ENCODE results near the gene FAM171A1.
"Not testable (repeated sequence)": the region's sequence is repeated elsewhere in the genome, so short reads cannot be mapped to it uniquely, and the experiment has no call there.

The FAM171A1 gene

GRCh38 chr10:15321431-15322341 lies 49.4 kb downstream of the FAM171A1 start:
- no peak for FAIRE-seq
- DNase-seq (ENCODE audit: insufficient read length, low spot score): no peak

- FAIRE-seq (no peak), DNase-seq (ENCODE audit: insufficient read length, low spot score) (no peak)
Observed at GRCh38 chr10:15320522-15321203, 50.4 kb downstream of the FAM171A1 start.

GRCh38 chr10:15320118-15320517 lies 51.0 kb downstream of the FAM171A1 start:
- DNase-seq (ENCODE audit: insufficient read length, low spot score) (no peak), FAIRE-seq (no peak)

- FAIRE-seq (no peak), DNase-seq (ENCODE audit: insufficient read length, low spot score) (no peak)
Observed at GRCh38 chr10:15316871-15317464, 54.1 kb downstream of the FAM171A1 start.

- FAIRE-seq (no peak), DNase-seq (ENCODE audit: insufficient read length, low spot score) (no peak)
Observed at GRCh38 chr10:15316145-15316544, 54.9 kb downstream of the FAM171A1 start.

- FAIRE-seq: no peak
- no peak for DNase-seq (ENCODE audit: insufficient read length, low spot score)
Observed at GRCh38 chr10:15315286-15315685, 55.8 kb downstream of the FAM171A1 start.

- DNase-seq (ENCODE audit: insufficient read length, low spot score) (no peak), FAIRE-seq (no peak)
Observed at GRCh38 chr10:15314482-15315045, 56.5 kb downstream of the FAM171A1 start.

- FAIRE-seq: no peak
- no peak for DNase-seq (ENCODE audit: insufficient read length, low spot score)
Observed at GRCh38 chr10:15313843-15314242, 57.2 kb downstream of the FAM171A1 start.

- DNase-seq (ENCODE audit: insufficient read length, low spot score) (no peak), FAIRE-seq (no peak)
Observed at GRCh38 chr10:15313047-15313446, 58.0 kb downstream of the FAM171A1 start.

GRCh38 chr10:15311569-15312280 lies 59.4 kb downstream of the FAM171A1 start:
- no peak for DNase-seq (ENCODE audit: insufficient read length, low spot score)
- FAIRE-seq: no peak

GRCh38 chr10:15310776-15311568 lies 60.1 kb downstream of the FAM171A1 start:
- no peak for FAIRE-seq

GRCh38 chr10:15309221-15309620 lies 61.9 kb downstream of the FAM171A1 start:
- DNase-seq (ENCODE audit: insufficient read length, low spot score) (no peak), FAIRE-seq (no peak)

More at GRCh38 chr10:15310776-15311568, 60.1 kb downstream of the FAM171A1 start:
- no peak for DNase-seq (ENCODE audit: insufficient read length, low spot score)

- FAIRE-seq (no peak), DNase-seq (ENCODE audit: insufficient read length, low spot score) (no peak)
Observed at GRCh38 chr10:15306735-15307280, 64.3 kb downstream of the FAM171A1 start.

- no peak for FAIRE-seq
- no peak for DNase-seq (ENCODE audit: insufficient read length, low spot score)
Observed at GRCh38 chr10:15305634-15306033, 65.5 kb downstream of the FAM171A1 start.

GRCh38 chr10:15305161-15305560 lies 65.9 kb downstream of the FAM171A1 start:
- DNase-seq (ENCODE audit: insufficient read length, low spot score): no peak
- no peak for FAIRE-seq

GRCh38 chr10:15302188-15302956 lies 68.7 kb downstream of the FAM171A1 start:
- not testable (repeated sequence) for FAIRE-seq; DNase-seq (ENCODE audit: insufficient read length, low spot score)

GRCh38 chr10:15300697-15301096 lies 70.4 kb downstream of the FAM171A1 start:
- no peak for FAIRE-seq
- DNase-seq (ENCODE audit: insufficient read length, low spot score): no peak

- DNase-seq (ENCODE audit: insufficient read length, low spot score) (no peak), FAIRE-seq (no peak)
Observed at GRCh38 chr10:15300145-15300544, 70.9 kb downstream of the FAM171A1 start.

- FAIRE-seq: no peak
- no peak for DNase-seq (ENCODE audit: insufficient read length, low spot score)
Observed at GRCh38 chr10:15296701-15297100, 74.4 kb downstream of the FAM171A1 start.

Data from GM19239 (cell line).